K562 (cell line): ENCODE results near the gene C16orf96. TPM values are rescaled to one million over a fixed set of nuclear protein-coding genes. Genes with fewer than 3 reads are reported as not detected.

ENCODE experiments used
- CBX2 ChIP-seq: fragments of 200-600 bp; sonication (generic); IDR thresholded peaks from one replicate; pipeline ENCODE4 v1.6.1; 2012; ENCODE audit warnings: mild to moderate bottlenecking, low read length, inconsistent platforms; ENCODE audit not compliant: insufficient read depth, poor library complexity, severe bottlenecking
- CHD2 ChIP-seq: IDR thresholded peaks from 2 replicates; pipeline ENCODE4 v1.6.1; 2011; ENCODE audit warnings: low read depth, low read length
- FUS ChIP-seq: fragments of 200-400 bp; formaldehyde crosslinking; optimal IDR thresholded peaks from 2 replicates; pipeline ENCODE3; 2017; ENCODE audit warnings: low read depth, low read length
- HLTF ChIP-seq: fragments of 450-650 bp; IDR thresholded peaks from 2 replicates; pipeline ENCODE4 v1.6.1; 2016
- HNRNPK ChIP-seq: fragments of 200-400 bp; formaldehyde crosslinking; IDR thresholded peaks from one replicate; pipeline ENCODE4 v1.6.1; 2018; ENCODE audit warnings: mild to moderate bottlenecking, low read depth, low read length; ENCODE audit not compliant: poor library complexity, severe bottlenecking
- KHSRP ChIP-seq: fragments of 450-650 bp; IDR thresholded peaks from 2 replicates; pipeline ENCODE4 v1.6.1; 2017
- L3MBTL2 ChIP-seq: fragments of 450-650 bp; IDR thresholded peaks from 2 replicates; pipeline ENCODE4 v1.6.1; 2016; ENCODE audit warnings: mild to moderate bottlenecking, moderate library complexity
- NFXL1 ChIP-seq: fragments of 450-650 bp; formaldehyde crosslinking; IDR thresholded peaks from 2 replicates; pipeline ENCODE4 v1.4.0; 2021; ENCODE audit warnings: mild to moderate bottlenecking
- OTX1 ChIP-seq: fragments of 450-650 bp; formaldehyde crosslinking; IDR thresholded peaks from 2 replicates; pipeline ENCODE4 v1.4.0; 2022; ENCODE audit warnings: mild to moderate bottlenecking
- PCBP1 ChIP-seq: fragments of 200-400 bp; formaldehyde crosslinking; IDR thresholded peaks from 2 replicates; pipeline ENCODE4 v1.6.1; 2018; ENCODE audit warnings: mild to moderate bottlenecking, low read depth, low read length; ENCODE audit not compliant: poor library complexity, severe bottlenecking
- RNF2 ChIP-seq: sonication (generic); IDR thresholded peaks from 2 replicates; pipeline ENCODE4 v1.6.1; 2016
- YY1 ChIP-seq, 3 experiments: IDR thresholded peaks; 2 replicates each; pipeline ENCODE4 v1.6.1; 2011; ENCODE audit warnings: low read length in 2 of 3, mild to moderate bottlenecking in 2 of 3, moderate library complexity in 2 of 3, borderline replicate concordance in 1 of 3, control low read depth in 1 of 3, low read depth in 1 of 3; ENCODE audit not compliant: insufficient read depth in 3 of 3, insufficient replicate concordance in 2 of 3, control insufficient read depth in 1 of 3, insufficient read length in 1 of 3; ENCODE audit errors: extremely low read depth in 1 of 3
- ZNF124 ChIP-seq: sonication (generic); formaldehyde crosslinking; IDR thresholded peaks from 2 replicates; pipeline ENCODE4 v1.8.1; 2022; ENCODE audit warnings: missing genetic modification reagents
- ZNF277 ChIP-seq: fragments of 250-450 bp; sonication (Bioruptor Pico); IDR thresholded peaks from 2 replicates; pipeline ENCODE4 v1.8.0; 2022; ENCODE audit warnings: inconsistent platforms, mild to moderate bottlenecking, moderate library complexity, borderline replicate concordance
- ZNF3 ChIP-seq: fragments of 250-450 bp; sonication (Bioruptor Pico); IDR thresholded peaks from 2 replicates; pipeline ENCODE4 v1.5.0; 2021; ENCODE audit warnings: mild to moderate bottlenecking, moderate library complexity
- ZNF518B ChIP-seq: fragments of 250-450 bp; sonication (Bioruptor Pico); IDR thresholded peaks from 2 replicates; pipeline ENCODE4 v1.5.0; 2021; ENCODE audit warnings: mild to moderate bottlenecking, moderate library complexity
- polyA plus RNA-seq, 8 experiments: library from polyadenylated mRNA; depleted of rRNA in 4 of 8; stranded (reverse) in 5 of 8; unstranded in 3 of 8; fragments of >200 nt; fragmentation: Nextera tagmentation in 2 of 8; fragmentation: Illumina TruSeq in 1 of 8; extraction: Ambion mirVana in 2 of 8; extraction: Trizol in 1 of 8; gene quantifications; 2 replicates each; pipeline versions ENCODE4 v1.2.1 to v1.2.3, GENCODE V29; 2011 to 2014; ENCODE audit warnings: inconsistent platforms in 1 of 8, missing spikeins in 1 of 8
- total RNA-seq, 7 experiments: library from RNA; depleted of rRNA in 6 of 7; stranded (reverse); fragments of >200 nt in 6 of 7; fragmentation: Illumina TruSeq in 2 of 7; extraction: Trizol in 2 of 7; gene quantifications; 2 replicates each; pipeline versions ENCODE4 v1.2.1 to v1.2.3, GENCODE V29; 2011 to 2021; ENCODE audit warnings: low replicate concordance in 1 of 7
- TF ChIP-seq, protein P1 (sequence below): fragments of 200-800 bp; sonication (Bioruptor generic); IDR thresholded peaks from 2 replicates; pipeline ENCODE4 v1.6.1; 2016; ENCODE audit warnings: missing genetic modification characterization, missing compliant biosample characterization

The C16orf96 gene
- total and polyA plus RNA-seq, 9 of the 15 experiments (the other 6 are each of a cell fraction or from before 2014, with no cell fraction given), result not detected

DNA sequence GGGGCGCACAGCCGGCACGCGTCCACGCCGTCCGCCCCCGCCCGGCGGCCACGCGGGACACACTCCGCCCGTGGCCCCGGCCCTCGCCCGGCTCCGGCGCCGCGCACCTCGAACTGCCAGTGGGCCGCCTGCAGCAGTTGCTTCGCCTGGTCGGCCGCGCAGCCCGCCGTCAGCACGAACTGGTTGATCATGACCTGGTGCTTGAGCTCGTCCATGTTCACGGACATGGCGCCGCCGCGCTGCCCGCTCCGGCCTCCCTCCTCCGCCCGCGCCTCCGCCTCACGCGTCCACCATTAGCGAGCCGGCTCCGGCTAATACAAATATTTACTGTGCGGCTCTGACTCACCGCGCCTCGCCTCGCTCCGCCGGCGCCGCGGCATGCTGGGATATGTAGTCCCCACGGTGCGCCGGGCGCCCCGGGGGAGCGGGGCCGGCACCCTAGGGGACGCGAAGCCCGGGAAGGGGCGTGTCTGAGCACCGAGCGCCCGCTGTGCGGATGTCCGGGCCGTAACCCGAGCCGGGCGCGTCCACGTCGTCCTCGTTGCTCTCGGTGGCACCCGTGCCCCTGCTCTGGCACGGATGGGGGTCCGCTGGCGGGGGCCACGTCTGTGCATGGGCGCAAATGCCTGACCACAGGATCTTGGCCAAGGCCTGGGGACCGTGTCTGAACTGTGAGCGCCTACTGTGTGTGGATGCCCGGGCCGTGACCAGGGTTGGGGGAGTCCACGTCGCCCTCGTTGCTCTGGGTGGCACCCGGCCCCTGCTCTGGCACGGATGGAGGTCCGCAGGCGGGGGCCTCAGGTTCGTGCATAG lies 58.6 kb downstream of the C16orf96 start, which contains the start of gene UBALD1 (continued):
- TF ChIP-seq, protein P1, sequence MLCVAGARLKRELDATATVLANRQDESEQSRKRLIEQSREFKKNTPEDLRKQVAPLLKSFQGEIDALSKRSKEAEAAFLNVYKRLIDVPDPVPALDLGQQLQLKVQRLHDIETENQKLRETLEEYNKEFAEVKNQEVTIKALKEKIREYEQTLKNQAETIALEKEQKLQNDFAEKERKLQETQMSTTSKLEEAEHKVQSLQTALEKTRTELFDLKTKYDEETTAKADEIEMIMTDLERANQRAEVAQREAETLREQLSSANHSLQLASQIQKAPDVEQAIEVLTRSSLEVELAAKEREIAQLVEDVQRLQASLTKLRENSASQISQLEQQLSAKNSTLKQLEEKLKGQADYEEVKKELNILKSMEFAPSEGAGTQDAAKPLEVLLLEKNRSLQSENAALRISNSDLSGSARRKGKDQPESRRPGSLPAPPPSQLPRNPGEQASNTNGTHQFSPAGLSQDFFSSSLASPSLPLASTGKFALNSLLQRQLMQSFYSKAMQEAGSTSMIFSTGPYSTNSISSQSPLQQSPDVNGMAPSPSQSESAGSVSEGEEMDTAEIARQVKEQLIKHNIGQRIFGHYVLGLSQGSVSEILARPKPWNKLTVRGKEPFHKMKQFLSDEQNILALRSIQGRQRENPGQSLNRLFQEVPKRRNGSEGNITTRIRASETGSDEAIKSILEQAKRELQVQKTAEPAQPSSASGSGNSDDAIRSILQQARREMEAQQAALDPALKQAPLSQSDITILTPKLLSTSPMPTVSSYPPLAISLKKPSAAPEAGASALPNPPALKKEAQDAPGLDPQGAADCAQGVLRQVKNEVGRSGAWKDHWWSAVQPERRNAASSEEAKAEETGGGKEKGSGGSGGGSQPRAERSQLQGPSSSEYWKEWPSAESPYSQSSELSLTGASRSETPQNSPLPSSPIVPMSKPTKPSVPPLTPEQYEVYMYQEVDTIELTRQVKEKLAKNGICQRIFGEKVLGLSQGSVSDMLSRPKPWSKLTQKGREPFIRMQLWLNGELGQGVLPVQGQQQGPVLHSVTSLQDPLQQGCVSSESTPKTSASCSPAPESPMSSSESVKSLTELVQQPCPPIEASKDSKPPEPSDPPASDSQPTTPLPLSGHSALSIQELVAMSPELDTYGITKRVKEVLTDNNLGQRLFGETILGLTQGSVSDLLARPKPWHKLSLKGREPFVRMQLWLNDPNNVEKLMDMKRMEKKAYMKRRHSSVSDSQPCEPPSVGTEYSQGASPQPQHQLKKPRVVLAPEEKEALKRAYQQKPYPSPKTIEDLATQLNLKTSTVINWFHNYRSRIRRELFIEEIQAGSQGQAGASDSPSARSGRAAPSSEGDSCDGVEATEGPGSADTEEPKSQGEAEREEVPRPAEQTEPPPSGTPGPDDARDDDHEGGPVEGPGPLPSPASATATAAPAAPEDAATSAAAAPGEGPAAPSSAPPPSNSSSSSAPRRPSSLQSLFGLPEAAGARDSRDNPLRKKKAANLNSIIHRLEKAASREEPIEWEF (CRISPR knock-in tag), result peak; percentile 63; the same call in 1 of the 2 replicates
- TF ChIP-seq YY1 (IDR thresholded peaks at IDR 0.05; ENCODE audit: borderline replicate concordance in 1 of 3, control insufficient read depth in 1 of 3, extremely low read depth in 1 of 3, insufficient read depth in 3 of 3, insufficient read length in 1 of 3, insufficient replicate concordance in 2 of 3, low read depth in 1 of 3, low read length in 2 of 3) (peak; percentile 61 to 92 (median 85)), KHSRP (no peak), NFXL1 (CRISPR knock-in tag) (no peak), ZNF277 (0 out of 2 replicates have a peak, but pooled peaks have one; percentile 36), ZNF124 (CRISPR knock-in tag) (no peak), FUS (no peak), CHD2 (peak; percentile 28; the same call in 1 of the 2 replicates), HNRNPK (no peak), L3MBTL2 (peak; percentile 57), OTX1 (CRISPR knock-in tag) (no peak), ZNF518B (CRISPR knock-in tag) (no peak), RNF2 (0 out of 2 replicates have a peak, but pooled peaks have one; percentile 17), HLTF (no peak), ZNF3 (CRISPR knock-in tag) (no peak), CBX2 (no peak), PCBP1 (peak; percentile 48)
